ENCODE data around the gene CDC45.

GRCh38 chr22:19463008-19463407 lies 16.7 kb upstream of the CDC45 start:
- TF ChIP-seq CTCF (IDR thresholded peaks at IDR 0.05; ENCODE audit: low read depth, low read length) (no peak), POLR2A (IDR thresholded peaks at IDR 0.05; ENCODE audit: extremely low read depth, insufficient read length) (no peak)

Data from NB4 (cell line).